ENCODE results near the gene SFSWAP. TPM values are rescaled to one million over a fixed set of nuclear protein-coding genes. Genes with fewer than 3 reads are reported as not detected.

Gene SFSWAP
- total and polyA plus RNA-seq, 2 of the 8 experiments (the other 6 are each of a cell fraction or from before 2014, with no cell fraction given): 36.5 to 49.5 TPM

- Histone ChIP-seq H3K23ac (ENCODE audit: insufficient read length) (no peak overlapping the region), H3K79me2 (ENCODE audit: control insufficient read depth in 1 of 2, insufficient read depth in 2 of 2, low read length in 2 of 2) (0 out of 4 replicates have a peak, but pooled peaks cover 0 to 4% of the 10 kb centered on the region in 2 experiments), H4K5ac (ENCODE audit: insufficient read length, low read depth, low read length) (peak overlapping the region; percentile 11), H4K8ac (ENCODE audit: extremely low read depth, insufficient read depth, low read length) (no peak overlapping the region), H3K27me3 (replicated peaks in 1 of 4; ENCODE audit: control insufficient read depth in 3 of 4, extremely low read depth in 1 of 4, insufficient read depth in 3 of 4, low read length in 3 of 4) (no peaks in the 10 kb centered on the region), H2BK20ac (ENCODE audit: low read length) (no peak overlapping the region), H4K20me1 (replicated peaks in 1 of 2; ENCODE audit: control insufficient read depth in 1 of 2, insufficient read depth in 2 of 2, low read length in 2 of 2) (peaks cover 0 to 3% of the 10 kb centered on the region in 2 experiments), H3K18ac (ENCODE audit: extremely low read depth, low read length) (no peak overlapping the region), H2AFZ (ENCODE audit: low read length) (no peak overlapping the region), H3K14ac (ENCODE audit: insufficient read length) (no peak overlapping the region), H3K4me3 (ENCODE audit: extremely low read depth in 1 of 4, insufficient read depth in 2 of 4, low read depth in 3 of 4, low read length in 4 of 4) (no peak overlapping the region), H3K4me1 (replicated peaks in 1 of 4; ENCODE audit: control insufficient read depth in 3 of 4, insufficient read depth in 4 of 4, low read length in 3 of 4) (peaks cover 3 to 21% (median 10%) of the 10 kb centered on the region in 4 experiments), H2AK5ac (ENCODE audit: low read depth, low read length) (no peak overlapping the region), H3K9me3 (ENCODE audit: insufficient read depth in 2 of 2, low read depth in 1 of 2, low read length in 1 of 2) (no peaks in the 10 kb centered on the region), H3K4ac (replicated peaks; ENCODE audit: insufficient read length, low read depth, low read length) (no peak overlapping the region), H2BK120ac (replicated peaks; ENCODE audit: low read depth, low read length) (no peak overlapping the region), H3K9ac (replicated peaks in 1 of 4; ENCODE audit: extremely low read depth in 1 of 4, low read depth in 3 of 4, low read length in 3 of 4) (no peak overlapping the region), H3K36me3 (ENCODE audit: control insufficient read depth in 2 of 4, insufficient read depth in 4 of 4, low read length in 3 of 4) (peaks cover 8 to 43% (median 30%) of the 10 kb centered on the region in 4 experiments; a peak in 7 of 8 replicates), H3K23me2 (ENCODE audit: low read depth, low read length) (no peaks in the 10 kb centered on the region), H4K91ac (replicated peaks; ENCODE audit: insufficient read length, low read length) (peak overlapping the region; percentile 81), H3K56ac (replicated peaks; ENCODE audit: insufficient read length, low read depth, low read length) (no peak overlapping the region), H3K27ac (ENCODE audit: low read depth, low read length) (no peak overlapping the region), H3K4me2 (ENCODE audit: insufficient read depth in 1 of 2, low read depth in 2 of 2, low read length in 2 of 2) (no peak overlapping the region), H2BK15ac (ENCODE audit: low read length) (peak overlapping the region; percentile 10; the same call in 1 of the 2 replicates), H2BK12ac (ENCODE audit: low read depth, low read length) (no peak overlapping the region; the same call in 1 of the 2 replicates), H2BK5ac (ENCODE audit: low read depth, low read length) (peak overlapping the region; percentile 84; the same call in 1 of the 2 replicates), H3K79me1 (ENCODE audit: low read depth, low read length) (peaks cover 2% of the 10 kb centered on the region; the same call in 1 of the 2 replicates)
- TF ChIP-seq RXRA (IDR thresholded peaks at IDR 0.05; ENCODE audit: insufficient read depth, low read depth, low read length) (no peak), TAF7 (optimal IDR thresholded peaks at IDR 0.05; ENCODE audit: borderline replicate concordance, low read depth, low read length) (no peak), KDM1A (IDR thresholded peaks at IDR 0.05; ENCODE audit: borderline replicate concordance, low read length) (no peak)
- no peak for DNase-seq (ENCODE audit: low read depth in 1 of 2, low spot score in 2 of 2)
- WGBS, 2 experiments (ENCODE audit: extremely low coverage in 1 of 2, insufficient coverage in 1 of 2, insufficient read length in 1 of 2, insufficient replicate concordance in 2 of 2, low coverage in 1 of 2, low lambda C conversion rate in 2 of 2, missing lambda C conversion rate in 1 of 2): 87% methylated on average over 12 of the region's 20 CpGs; no CpG with 5 or more reads in 1 of the 2 experiments
- ChIA-PET POLR2A (ENCODE audit: partially characterized antibody) (interaction anchor here (0.9 to 1.6 kb wide), 2 partner anchors 23 to 251 kb away, joined by 3 to 4 read pairs; no protein-coding TSS in a partner anchor), CTCF (ENCODE audit: partially characterized antibody) (interaction anchor here (0.9 to 4.2 kb wide), 7 partner anchors 8 to 31 kb away, joined by 3 to 56 read pairs (median 4); no protein-coding TSS in a partner anchor)
- FAIRE-seq: no peak
These were observed 42.1 kb downstream of the SFSWAP start for GRCh38 chr12:131753005-131753404.
